ENCODE data around the gene ATOSA.

DNA sequence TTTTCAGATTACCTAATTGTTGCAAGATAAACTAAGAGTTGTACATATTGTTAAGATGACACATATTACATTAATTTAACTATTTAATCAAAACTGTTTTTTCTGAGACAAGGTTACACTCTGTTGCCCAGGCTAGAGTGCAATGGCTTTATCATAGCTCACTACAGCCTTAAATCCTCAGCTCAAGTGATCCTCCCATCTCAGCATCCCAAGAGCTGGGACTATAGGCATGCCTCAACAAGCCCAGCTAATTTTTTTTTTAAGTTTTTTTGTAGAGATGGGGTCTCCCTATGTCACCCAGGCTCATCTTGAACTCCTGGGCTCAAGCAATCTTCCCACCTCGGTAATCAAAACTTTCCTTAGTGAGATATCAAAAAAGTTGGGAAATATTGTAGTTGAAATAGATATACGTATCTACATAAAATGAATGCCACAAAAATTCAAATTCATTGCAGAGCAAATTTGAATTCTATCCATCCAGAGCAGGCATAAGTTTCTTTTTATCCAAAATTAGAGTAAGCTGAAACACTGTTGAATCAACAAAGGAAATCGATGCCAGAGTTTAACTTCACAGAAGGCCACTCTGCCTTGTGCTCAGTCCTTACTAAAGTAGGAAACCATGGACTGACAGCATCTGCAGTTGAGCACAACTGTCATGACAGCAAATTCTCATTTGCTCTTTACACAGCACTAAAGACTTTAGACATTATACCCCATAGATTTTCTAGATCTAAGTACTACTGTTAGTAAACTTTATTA, 15.5 kb downstream of the ATOSA start:
- TF ChIP-seq, protein P1, sequence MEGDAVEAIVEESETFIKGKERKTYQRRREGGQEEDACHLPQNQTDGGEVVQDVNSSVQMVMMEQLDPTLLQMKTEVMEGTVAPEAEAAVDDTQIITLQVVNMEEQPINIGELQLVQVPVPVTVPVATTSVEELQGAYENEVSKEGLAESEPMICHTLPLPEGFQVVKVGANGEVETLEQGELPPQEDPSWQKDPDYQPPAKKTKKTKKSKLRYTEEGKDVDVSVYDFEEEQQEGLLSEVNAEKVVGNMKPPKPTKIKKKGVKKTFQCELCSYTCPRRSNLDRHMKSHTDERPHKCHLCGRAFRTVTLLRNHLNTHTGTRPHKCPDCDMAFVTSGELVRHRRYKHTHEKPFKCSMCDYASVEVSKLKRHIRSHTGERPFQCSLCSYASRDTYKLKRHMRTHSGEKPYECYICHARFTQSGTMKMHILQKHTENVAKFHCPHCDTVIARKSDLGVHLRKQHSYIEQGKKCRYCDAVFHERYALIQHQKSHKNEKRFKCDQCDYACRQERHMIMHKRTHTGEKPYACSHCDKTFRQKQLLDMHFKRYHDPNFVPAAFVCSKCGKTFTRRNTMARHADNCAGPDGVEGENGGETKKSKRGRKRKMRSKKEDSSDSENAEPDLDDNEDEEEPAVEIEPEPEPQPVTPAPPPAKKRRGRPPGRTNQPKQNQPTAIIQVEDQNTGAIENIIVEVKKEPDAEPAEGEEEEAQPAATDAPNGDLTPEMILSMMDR (IDR thresholded peaks at IDR 0.05), result no peak
- TF ChIP-seq EP300 (IDR thresholded peaks at IDR 0.05), result no peak

All from ovary (tissue), 3 donors.